HepG2 (cell line): ENCODE measurements around the gene DUS2. TPM values are rescaled to one million over a fixed set of nuclear protein-coding genes. Genes with fewer than 3 reads are reported as not detected.
A peak's percentile ranks its signal among the peaks of the same experiment; 100 is the strongest.

Experiments used
- ARID2 ChIP-seq: sonication (generic); formaldehyde crosslinking; IDR thresholded peaks from 2 replicates; pipeline ENCODE4 v1.8.1; 2022; ENCODE audit warnings: mild to moderate bottlenecking, missing genetic modification reagents, borderline replicate concordance
- BORCS8-MEF2B ChIP-seq: sonication (generic); formaldehyde crosslinking; IDR thresholded peaks from 2 replicates; pipeline ENCODE4 v1.8.0; 2022; ENCODE audit warnings: mild to moderate bottlenecking, missing genetic modification reagents
- CHCHD3 ChIP-seq: sonication (generic); formaldehyde crosslinking; IDR thresholded peaks from 2 replicates; pipeline ENCODE4 v1.8.0; 2022; ENCODE audit warnings: mild to moderate bottlenecking, missing genetic modification reagents, moderate library complexity
- CREB1 ChIP-seq, 2 experiments: fragments of 450-650 bp in 1 of 2; IDR thresholded peaks; 2 replicates each; pipeline ENCODE4 v1.6.1; 2016 to 2017; ENCODE audit warnings: control low read depth in 1 of 2, mild to moderate bottlenecking in 1 of 2, missing compliant biosample characterization in 1 of 2, missing genetic modification characterization in 1 of 2
- DPF2 ChIP-seq: sonication (generic); formaldehyde crosslinking; IDR thresholded peaks from 2 replicates; pipeline ENCODE4 v1.4.0; 2020; ENCODE audit warnings: mild to moderate bottlenecking, low read depth, missing genetic modification reagents, borderline replicate concordance
- HMG20B ChIP-seq: conservative IDR thresholded peaks from 2 replicates; pipeline ENCODE4 v1.6.1; 2016; ENCODE audit warnings: missing genetic modification reagents, missing compliant biosample characterization
- JDP2 ChIP-seq: sonication (generic); formaldehyde crosslinking; IDR thresholded peaks from 2 replicates; pipeline ENCODE4 v1.8.1; 2022; ENCODE audit warnings: missing genetic modification reagents, borderline replicate concordance
- MZF1 ChIP-seq: sonication (generic); formaldehyde crosslinking; IDR thresholded peaks from 2 replicates; pipeline ENCODE4 v1.8.1; 2023; ENCODE audit warnings: mild to moderate bottlenecking, missing genetic modification reagents, borderline replicate concordance
- POLR2A ChIP-seq, 2 experiments: IDR thresholded peaks; 2 replicates each; pipeline ENCODE4 v1.6.1; 2011; ENCODE audit warnings: low read depth in 2 of 2, low read length in 2 of 2, mild to moderate bottlenecking in 1 of 2, moderate library complexity in 1 of 2; ENCODE audit not compliant: insufficient read depth in 1 of 2
- PREB ChIP-seq: sonication (generic); formaldehyde crosslinking; IDR thresholded peaks from 2 replicates; pipeline ENCODE4 v1.4.0; 2020; ENCODE audit warnings: missing genetic modification reagents
- SKI ChIP-seq: fragments of 450-650 bp; IDR thresholded peaks from one replicate; pipeline ENCODE4 v1.6.1; 2018; ENCODE audit warnings: mild to moderate bottlenecking; ENCODE audit not compliant: partially characterized antibody
- SNAPC5 ChIP-seq: sonication (generic); formaldehyde crosslinking; IDR thresholded peaks from 2 replicates; pipeline ENCODE4 v1.8.1; 2023; ENCODE audit warnings: mild to moderate bottlenecking, missing genetic modification reagents, borderline replicate concordance
- SOX6 ChIP-seq, 2 experiments: fragments of 450-650 bp in 1 of 2; sonication (generic) in 1 of 2; formaldehyde crosslinking in 1 of 2; IDR thresholded peaks; 2 replicates each; pipeline versions ENCODE4 v1.4.0 to v1.6.1; 2017 to 2020; ENCODE audit warnings: antibody characterized with exemption in 1 of 2, mild to moderate bottlenecking in 1 of 2, missing genetic modification reagents in 1 of 2
- ZBTB3 ChIP-seq: sonication (generic); formaldehyde crosslinking; IDR thresholded peaks from 2 replicates; pipeline ENCODE4 v1.4.0; 2020; ENCODE audit warnings: low read depth, mild to moderate bottlenecking, moderate library complexity, missing genetic modification reagents, borderline replicate concordance
- ZNF12 ChIP-seq: sonication (generic); formaldehyde crosslinking; IDR thresholded peaks from 2 replicates; pipeline ENCODE4 v1.5.0; 2020; ENCODE audit warnings: missing genetic modification reagents
- ZNF3 ChIP-seq: IDR thresholded peaks from 2 replicates; pipeline ENCODE4 v1.7.0; 2017; ENCODE audit warnings: inconsistent platforms
- ZNF691 ChIP-seq: sonication (generic); formaldehyde crosslinking; IDR thresholded peaks from 2 replicates; pipeline ENCODE4 v1.4.0; 2020; ENCODE audit warnings: missing genetic modification reagents, low read depth, mild to moderate bottlenecking, borderline replicate concordance
- ZNF780A ChIP-seq: sonication (generic); formaldehyde crosslinking; IDR thresholded peaks from 2 replicates; pipeline ENCODE4 v1.8.0; 2022; ENCODE audit warnings: mild to moderate bottlenecking, missing genetic modification reagents, moderate library complexity
- polyA plus RNA-seq, 8 experiments: library from polyadenylated mRNA; depleted of rRNA in 3 of 8; stranded (reverse) in 7 of 8; unstranded in 1 of 8; fragments of >200 nt; fragmentation: Illumina TruSeq in 4 of 8; extraction: Trizol in 4 of 8; gene quantifications; 2 replicates each; pipeline versions ENCODE4 v1.2.1 to v1.2.3, GENCODE V29; 2011 to 2016; ENCODE audit warnings: low read depth in 4 of 8, missing spikeins in 1 of 8, mixed read lengths in 1 of 8; ENCODE audit not compliant: insufficient read depth in 1 of 8
- total RNA-seq, 5 experiments: library from RNA; depleted of rRNA; stranded (reverse); fragments of >200 nt; fragmentation: Illumina TruSeq; extraction: Trizol; gene quantifications; 2 replicates each; pipeline ENCODE4 v1.2.3, GENCODE V29; 2016; ENCODE audit warnings: low read depth in 1 of 5
- TF ChIP-seq, protein P1 (sequence below): sonication (generic); formaldehyde crosslinking; IDR thresholded peaks from 2 replicates; pipeline ENCODE4 v1.9.0; 2021; ENCODE audit warnings: missing genetic modification reagents, borderline replicate concordance
- TF ChIP-seq, protein P2 (sequence below): sonication (generic); formaldehyde crosslinking; IDR thresholded peaks from 2 replicates; pipeline ENCODE4 v1.4.0; 2020; ENCODE audit warnings: mild to moderate bottlenecking, missing genetic modification reagents
- TF ChIP-seq, protein P3 (sequence below): sonication (generic); formaldehyde crosslinking; IDR thresholded peaks from 2 replicates; pipeline ENCODE4 v1.5.1; 2020; ENCODE audit warnings: mild to moderate bottlenecking, missing genetic modification reagents, moderate library complexity

The DUS2 gene
- total and polyA plus RNA-seq, 2 of the 13 experiments (the other 11 are each of a cell fraction or from before 2014, with no cell fraction given): 17.8 to 25.1 TPM

GRCh38 chr16:68082629-68083238, 59.6 kb downstream of the DUS2 start (continued):
- 0 out of 2 replicates have a peak, but pooled peaks have one; percentile 40 for TF ChIP-seq MZF1 (CRISPR knock-in tag)
- TF ChIP-seq ZNF3 (CRISPR knock-in tag): no peak
- no peak for TF ChIP-seq JDP2
- no peak for TF ChIP-seq SNAPC5 (CRISPR knock-in tag)
- TF ChIP-seq SKI: no peak
- no peak for TF ChIP-seq CREB1 (IDR thresholded peaks at IDR 0.05)
- no peak for TF ChIP-seq CREB1 (CRISPR knock-in tag; IDR thresholded peaks at IDR 0.05)
- peak in 1 of 2 experiments; percentile 30; a peak in 1 of 4 replicates for TF ChIP-seq POLR2A (IDR thresholded peaks at IDR 0.05; ENCODE audit: insufficient read depth in 1 of 2, low read depth in 2 of 2, low read length in 2 of 2)
- TF ChIP-seq ZNF780A (CRISPR knock-in tag): no peak
- 0 out of 2 replicates have a peak, but pooled peaks have one; percentile 41 for TF ChIP-seq ARID2 (CRISPR knock-in tag)
- TF ChIP-seq, protein P1, sequence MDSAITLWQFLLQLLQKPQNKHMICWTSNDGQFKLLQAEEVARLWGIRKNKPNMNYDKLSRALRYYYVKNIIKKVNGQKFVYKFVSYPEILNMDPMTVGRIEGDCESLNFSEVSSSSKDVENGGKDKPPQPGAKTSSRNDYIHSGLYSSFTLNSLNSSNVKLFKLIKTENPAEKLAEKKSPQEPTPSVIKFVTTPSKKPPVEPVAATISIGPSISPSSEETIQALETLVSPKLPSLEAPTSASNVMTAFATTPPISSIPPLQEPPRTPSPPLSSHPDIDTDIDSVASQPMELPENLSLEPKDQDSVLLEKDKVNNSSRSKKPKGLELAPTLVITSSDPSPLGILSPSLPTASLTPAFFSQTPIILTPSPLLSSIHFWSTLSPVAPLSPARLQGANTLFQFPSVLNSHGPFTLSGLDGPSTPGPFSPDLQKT (CRISPR knock-in tag): no peak
- TF ChIP-seq, protein P2, sequence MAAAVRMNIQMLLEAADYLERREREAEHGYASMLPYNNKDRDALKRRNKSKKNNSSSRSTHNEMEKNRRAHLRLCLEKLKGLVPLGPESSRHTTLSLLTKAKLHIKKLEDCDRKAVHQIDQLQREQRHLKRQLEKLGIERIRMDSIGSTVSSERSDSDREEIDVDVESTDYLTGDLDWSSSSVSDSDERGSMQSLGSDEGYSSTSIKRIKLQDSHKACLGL (CRISPR knock-in tag): no peak
- TF ChIP-seq, protein P3, sequence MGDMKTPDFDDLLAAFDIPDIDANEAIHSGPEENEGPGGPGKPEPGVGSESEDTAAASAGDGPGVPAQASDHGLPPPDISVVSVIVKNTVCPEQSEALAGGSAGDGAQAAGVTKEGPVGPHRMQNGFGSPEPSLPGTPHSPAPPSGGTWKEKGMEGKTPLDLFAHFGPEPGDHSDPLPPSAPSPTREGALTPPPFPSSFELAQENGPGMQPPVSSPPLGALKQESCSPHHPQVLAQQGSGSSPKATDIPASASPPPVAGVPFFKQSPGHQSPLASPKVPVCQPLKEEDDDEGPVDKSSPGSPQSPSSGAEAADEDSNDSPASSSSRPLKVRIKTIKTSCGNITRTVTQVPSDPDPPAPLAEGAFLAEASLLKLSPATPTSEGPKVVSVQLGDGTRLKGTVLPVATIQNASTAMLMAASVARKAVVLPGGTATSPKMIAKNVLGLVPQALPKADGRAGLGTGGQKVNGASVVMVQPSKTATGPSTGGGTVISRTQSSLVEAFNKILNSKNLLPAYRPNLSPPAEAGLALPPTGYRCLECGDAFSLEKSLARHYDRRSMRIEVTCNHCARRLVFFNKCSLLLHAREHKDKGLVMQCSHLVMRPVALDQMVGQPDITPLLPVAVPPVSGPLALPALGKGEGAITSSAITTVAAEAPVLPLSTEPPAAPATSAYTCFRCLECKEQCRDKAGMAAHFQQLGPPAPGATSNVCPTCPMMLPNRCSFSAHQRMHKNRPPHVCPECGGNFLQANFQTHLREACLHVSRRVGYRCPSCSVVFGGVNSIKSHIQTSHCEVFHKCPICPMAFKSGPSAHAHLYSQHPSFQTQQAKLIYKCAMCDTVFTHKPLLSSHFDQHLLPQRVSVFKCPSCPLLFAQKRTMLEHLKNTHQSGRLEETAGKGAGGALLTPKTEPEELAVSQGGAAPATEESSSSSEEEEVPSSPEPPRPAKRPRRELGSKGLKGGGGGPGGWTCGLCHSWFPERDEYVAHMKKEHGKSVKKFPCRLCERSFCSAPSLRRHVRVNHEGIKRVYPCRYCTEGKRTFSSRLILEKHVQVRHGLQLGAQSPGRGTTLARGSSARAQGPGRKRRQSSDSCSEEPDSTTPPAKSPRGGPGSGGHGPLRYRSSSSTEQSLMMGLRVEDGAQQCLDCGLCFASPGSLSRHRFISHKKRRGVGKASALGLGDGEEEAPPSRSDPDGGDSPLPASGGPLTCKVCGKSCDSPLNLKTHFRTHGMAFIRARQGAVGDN: peak; percentile 38; the same call in 1 of the 2 replicates
- TF ChIP-seq BORCS8-MEF2B (CRISPR knock-in tag): 0 out of 2 replicates have a peak, but pooled peaks have one; percentile 67
- TF ChIP-seq DPF2: no peak
- TF ChIP-seq HMG20B (CRISPR knock-in tag): no peak
- TF ChIP-seq ZNF691 (CRISPR knock-in tag): no peak
- TF ChIP-seq CHCHD3 (CRISPR knock-in tag): 0 out of 2 replicates have a peak, but pooled peaks have one; percentile 8
- no peak for TF ChIP-seq PREB
- no peak for TF ChIP-seq ZBTB3 (CRISPR knock-in tag)
- no peak for TF ChIP-seq SOX6 (IDR thresholded peaks at IDR 0.05)
- no peak for TF ChIP-seq SOX6 (CRISPR knock-in tag; IDR thresholded peaks at IDR 0.05)
- no peak for TF ChIP-seq ZNF12 (CRISPR knock-in tag)
